ENCODE measurements around the gene STRBP.

Gene STRBP

GRCh38 chr9:123175854-123176629, 92.3 kb downstream of the STRBP start:
- H3K79me2 ChIP-seq = peaks cover 3% of the 10 kb centered on the region
- H3K9me3 ChIP-seq (ENCODE audit: control insufficient read depth, low read length) = no peaks in the 10 kb centered on the region
- H2AFZ ChIP-seq = no peak overlapping the region
- H3K4me2 ChIP-seq (ENCODE audit: low read length) = no peak overlapping the region
- no peak overlapping the region for H3K27ac ChIP-seq
- peaks cover 7% of the 10 kb centered on the region for H3K4me1 ChIP-seq
- H3K27me3 ChIP-seq (ENCODE audit: control insufficient read depth, insufficient read depth, low read length) = no peaks in the 10 kb centered on the region
- TF ChIP-seq CTCF (IDR thresholded peaks at IDR 0.05) = no peak
- H3K9ac ChIP-seq = no peak overlapping the region
- H3K36me3 ChIP-seq (ENCODE audit: control insufficient read depth, insufficient read depth, low read length) = no peaks in the 10 kb centered on the region
- H3K4me3 ChIP-seq (ENCODE audit: low read depth, low read length) = no peak overlapping the region

DNA sequence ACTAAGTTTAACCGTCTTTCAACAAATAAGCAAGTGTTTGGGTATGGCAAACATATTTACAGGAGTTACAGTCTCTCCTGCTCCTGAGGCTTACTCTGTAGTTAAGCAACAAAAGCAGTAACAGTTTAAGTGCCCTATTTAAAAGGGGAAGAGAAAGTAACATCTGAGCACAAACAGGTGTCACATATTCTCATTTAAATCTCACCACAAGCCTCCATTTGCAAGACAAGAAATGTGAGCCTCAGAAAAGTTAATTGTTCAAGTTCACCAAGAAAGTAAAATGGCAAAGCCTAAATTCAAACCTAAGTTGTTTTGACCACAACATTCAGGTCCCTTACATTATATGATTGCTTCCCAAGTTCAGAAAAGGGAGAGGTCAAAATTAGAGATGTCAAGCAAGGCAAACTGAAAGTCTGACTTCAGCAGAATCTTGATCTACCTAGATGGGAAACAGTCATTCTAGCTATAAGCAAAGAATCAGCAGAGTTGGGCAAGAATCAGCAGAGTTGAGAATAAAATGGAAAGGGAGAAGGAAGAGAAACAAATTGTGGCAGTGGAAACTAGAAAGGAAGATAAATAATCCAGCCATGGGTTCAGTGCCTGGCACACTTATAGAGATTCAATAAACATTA, 93.4 kb downstream of the STRBP start:
- Histone ChIP-seq H3K4me2 (ENCODE audit: low read length) (no peak overlapping the region), H3K27ac (no peak overlapping the region)

DNA sequence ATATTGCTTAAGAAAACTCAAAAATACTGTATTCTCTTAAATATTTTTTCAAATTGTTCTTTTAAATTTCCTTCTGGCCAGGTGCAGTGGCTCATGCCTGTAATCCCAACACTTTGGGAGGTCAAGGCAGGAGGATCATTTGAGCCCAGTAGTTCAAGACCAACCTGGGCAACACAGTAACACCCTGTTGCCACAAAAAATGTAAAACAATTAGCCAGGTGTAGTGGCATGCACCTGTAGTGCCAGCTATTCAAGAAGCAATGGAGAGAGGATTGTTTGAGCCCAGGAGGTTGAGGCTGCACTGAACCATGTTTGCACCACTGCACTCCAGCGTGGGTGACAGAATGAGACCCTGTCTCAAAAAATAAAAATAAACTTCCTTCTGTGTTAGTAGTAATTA, 94.3 kb downstream of the STRBP start:
- H3K4me2 ChIP-seq (ENCODE audit: low read length) = no peak overlapping the region
- H2AFZ ChIP-seq = no peak overlapping the region
- H3K9ac ChIP-seq = no peak overlapping the region
- peaks cover 3% of the 10 kb centered on the region for H3K79me2 ChIP-seq
- no peak for TF ChIP-seq CTCF (IDR thresholded peaks at IDR 0.05)
- no peaks in the 10 kb centered on the region for H3K36me3 ChIP-seq (ENCODE audit: control insufficient read depth, insufficient read depth, low read length)
- H3K9me3 ChIP-seq (ENCODE audit: control insufficient read depth, low read length) = no peaks in the 10 kb centered on the region
- H3K27me3 ChIP-seq (ENCODE audit: control insufficient read depth, insufficient read depth, low read length) = no peaks in the 10 kb centered on the region
- no peak overlapping the region for H3K27ac ChIP-seq
- H3K4me1 ChIP-seq = peaks cover 7% of the 10 kb centered on the region
- H3K4me3 ChIP-seq (ENCODE audit: low read depth, low read length) = no peak overlapping the region

More for the DNA sequence above, 93.4 kb downstream of the STRBP start:
- no peak overlapping the region for H3K9ac ChIP-seq
- no peaks in the 10 kb centered on the region for H3K27me3 ChIP-seq (ENCODE audit: control insufficient read depth, insufficient read depth, low read length)
- peaks cover 3% of the 10 kb centered on the region for H3K79me2 ChIP-seq
- no peak overlapping the region for H2AFZ ChIP-seq
- no peaks in the 10 kb centered on the region for H3K9me3 ChIP-seq (ENCODE audit: control insufficient read depth, low read length)
- H3K4me3 ChIP-seq (ENCODE audit: low read depth, low read length) = no peak overlapping the region
- no peak for TF ChIP-seq CTCF (IDR thresholded peaks at IDR 0.05)
- H3K4me1 ChIP-seq = peaks cover 7% of the 10 kb centered on the region
- H3K36me3 ChIP-seq (ENCODE audit: control insufficient read depth, insufficient read depth, low read length) = no peaks in the 10 kb centered on the region

GRCh38 chr9:123169926-123170325, 98.5 kb downstream of the STRBP start:
- H3K27me3 ChIP-seq (ENCODE audit: control insufficient read depth, insufficient read depth, low read length) = no peaks in the 10 kb centered on the region
- H3K36me3 ChIP-seq (ENCODE audit: control insufficient read depth, insufficient read depth, low read length) = no peaks in the 10 kb centered on the region
- no peak overlapping the region for H3K27ac ChIP-seq
- H3K4me1 ChIP-seq = no peaks in the 10 kb centered on the region
- no peak overlapping the region for H3K4me2 ChIP-seq (ENCODE audit: low read length)
- H3K79me2 ChIP-seq = peaks cover 3% of the 10 kb centered on the region
- no peak overlapping the region for H3K9ac ChIP-seq
- no peak for TF ChIP-seq CTCF (IDR thresholded peaks at IDR 0.05)
- H3K4me3 ChIP-seq (ENCODE audit: low read depth, low read length) = no peak overlapping the region
- H2AFZ ChIP-seq = no peak overlapping the region
- H3K9me3 ChIP-seq (ENCODE audit: control insufficient read depth, low read length) = no peaks in the 10 kb centered on the region

Data from parathyroid adenoma (tissue), 2 donors.